Mesenchymal stem cell (in vitro differentiated cells and primary cell): ENCODE data around the gene FBXW9.

Experiments used
- DNase-seq: peaks from one replicate; pipeline ENCODE4 v3.0.0-alpha.2; 2013
- H2AFZ ChIP-seq: one replicate; pipeline ENCODE4 v1.6.1; 2013; ENCODE audit warnings: low read depth, mild to moderate bottlenecking, control low read depth, inconsistent platforms, low read length, moderate library complexity
- H2AK5ac ChIP-seq: 2 replicates; pipeline ENCODE4 v1.6.1; 2013; ENCODE audit warnings: low read length, moderate library complexity, mild to moderate bottlenecking, inconsistent platforms; ENCODE audit not compliant: severe bottlenecking
- H2BK120ac ChIP-seq: one replicate; pipeline ENCODE4 v1.6.1; 2013; ENCODE audit warnings: low read depth, mild to moderate bottlenecking, inconsistent platforms, low read length, moderate library complexity
- H2BK12ac ChIP-seq, 2 experiments: one replicate each; pipeline ENCODE4 v1.6.1; 2013; ENCODE audit warnings: inconsistent platforms in 2 of 2, low read length in 2 of 2, mild to moderate bottlenecking in 2 of 2, moderate library complexity in 2 of 2, control low read depth in 1 of 2
- H2BK15ac ChIP-seq: one replicate; pipeline ENCODE4 v1.6.1; 2013; ENCODE audit warnings: mild to moderate bottlenecking, low read depth, inconsistent platforms; ENCODE audit not compliant: poor library complexity, severe bottlenecking
- H2BK5ac ChIP-seq: 2 replicates; pipeline ENCODE4 v1.6.1; 2013; ENCODE audit warnings: low read depth, mild to moderate bottlenecking, low read length, control low read depth, inconsistent platforms; ENCODE audit not compliant: poor library complexity, severe bottlenecking
- H3K14ac ChIP-seq, 2 experiments: one replicate each; pipeline ENCODE4 v1.6.1; 2013; ENCODE audit warnings: inconsistent platforms in 2 of 2, low read length in 2 of 2, control low read depth in 1 of 2, mild to moderate bottlenecking in 1 of 2, moderate library complexity in 1 of 2
- H3K18ac ChIP-seq, 2 experiments: one replicate each; pipeline ENCODE4 v1.6.1; 2013; ENCODE audit warnings: inconsistent platforms in 2 of 2, low read length in 2 of 2, control low read depth in 1 of 2, low read depth in 1 of 2, mild to moderate bottlenecking in 1 of 2
- H3K23ac ChIP-seq, 2 experiments: one replicate each; pipeline ENCODE4 v1.6.1; 2013; ENCODE audit warnings: inconsistent platforms in 2 of 2, low read length in 2 of 2, mild to moderate bottlenecking in 2 of 2, moderate library complexity in 2 of 2, control low read depth in 1 of 2
- H3K27ac ChIP-seq: 2 replicates; pipeline ENCODE4 v1.5.1; 2013; ENCODE audit warnings: mild to moderate bottlenecking, moderate library complexity, low read length, control low read depth, inconsistent platforms; ENCODE audit not compliant: poor library complexity, severe bottlenecking
- H3K27me3 ChIP-seq, 2 experiments: 2 replicates each; pipeline versions ENCODE4 v1.6.1 to v1.7.0; 2013; ENCODE audit warnings: low read length in 2 of 2, mild to moderate bottlenecking in 2 of 2, moderate library complexity in 2 of 2, control low read depth in 1 of 2, inconsistent platforms in 1 of 2; ENCODE audit not compliant: control insufficient read depth in 1 of 2, insufficient read depth in 1 of 2
- H3K36me3 ChIP-seq, 2 experiments: 2 replicates each; pipeline versions ENCODE4 v1.6.1 to v1.7.0; 2013; ENCODE audit warnings: low read length in 2 of 2, control low read depth in 1 of 2, inconsistent platforms in 1 of 2, low read depth in 1 of 2, mild to moderate bottlenecking in 1 of 2; ENCODE audit not compliant: insufficient read depth in 2 of 2, control insufficient read depth in 1 of 2
- H3K4ac ChIP-seq, 2 experiments: one replicate each; pipeline ENCODE4 v1.6.1; 2013; ENCODE audit warnings: inconsistent platforms in 2 of 2, low read length in 2 of 2, mild to moderate bottlenecking in 2 of 2, moderate library complexity in 2 of 2, control low read depth in 1 of 2, low read depth in 1 of 2
- H3K4me1 ChIP-seq: 2 replicates; pipeline ENCODE4 v1.6.1; 2013; ENCODE audit warnings: low read depth, low read length, control low read depth; ENCODE audit not compliant: control insufficient read depth, insufficient read depth
- H3K4me2 ChIP-seq: 2 replicates; pipeline ENCODE4 v1.6.1; 2013; ENCODE audit warnings: low read length, mild to moderate bottlenecking, inconsistent platforms; ENCODE audit not compliant: poor library complexity, severe bottlenecking
- H3K4me3 ChIP-seq, 2 experiments: 2 replicates each; pipeline versions ENCODE4 v1.5.1 to v1.7.0; 2013; ENCODE audit warnings: low read length in 2 of 2, mild to moderate bottlenecking in 2 of 2, control low read depth in 1 of 2, low read depth in 1 of 2; ENCODE audit not compliant: insufficient read depth in 1 of 2
- H3K79me1 ChIP-seq: replicated peaks from 2 replicates; pipeline ENCODE4 v1.6.1; 2013; ENCODE audit warnings: mild to moderate bottlenecking, control low read depth, low read length, inconsistent platforms; ENCODE audit not compliant: poor library complexity, severe bottlenecking
- H3K9ac ChIP-seq: 2 replicates; pipeline ENCODE4 v1.7.0; 2013; ENCODE audit warnings: mild to moderate bottlenecking, low read length, moderate library complexity
- H3K9me3 ChIP-seq: 2 replicates; pipeline ENCODE4 v1.7.0; 2013; ENCODE audit warnings: mild to moderate bottlenecking, low read length; ENCODE audit not compliant: control insufficient read depth
- H4K8ac ChIP-seq: one replicate; pipeline ENCODE4 v1.6.1; 2013; ENCODE audit warnings: inconsistent platforms, mild to moderate bottlenecking, low read length, moderate library complexity
- H4K91ac ChIP-seq: one replicate; pipeline ENCODE4 v1.6.1; 2013; ENCODE audit warnings: mild to moderate bottlenecking, low read length, inconsistent platforms
- WGBS: methylation state at CpG from one replicate; pipeline ENCODE4 v1.1.7; 2013; ENCODE audit warnings: mixed read lengths; 5-methylcytosine and 5-hydroxymethylcytosine counted together

Gene FBXW9

DNA sequence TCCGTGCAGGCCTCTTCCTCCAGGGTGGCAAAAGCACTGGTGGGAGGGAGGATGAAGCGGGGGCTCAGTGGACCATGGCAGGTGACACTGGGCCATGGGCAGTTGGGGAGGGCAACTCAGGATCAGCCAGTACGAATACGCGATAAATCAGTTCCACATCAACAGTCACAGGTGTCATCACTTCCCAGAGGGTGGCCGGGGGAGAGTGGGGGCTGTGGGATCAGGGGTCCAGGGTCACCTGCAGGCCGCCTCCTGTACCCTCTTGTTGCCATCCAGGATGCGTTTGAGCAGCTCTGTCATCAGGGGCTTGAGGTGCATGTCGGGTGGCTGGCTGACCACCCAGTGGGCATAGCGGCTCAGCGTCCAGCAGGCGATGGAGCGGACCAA is 9.9 kb upstream of the FBXW9 start:
- no peak overlapping the region for H3K14ac ChIP-seq
- H2BK120ac ChIP-seq = no peak overlapping the region
- H4K91ac ChIP-seq = peak overlapping the region; percentile 34
- no peak for DNase-seq
- no peaks in the 10 kb centered on the region for H3K9me3 ChIP-seq
- peaks cover 49% of the 10 kb centered on the region for H3K79me1 ChIP-seq
- H3K23ac ChIP-seq = no peak overlapping the region
- no peak overlapping the region for H2AK5ac ChIP-seq
- no peak overlapping the region for H3K4ac ChIP-seq
- peaks cover 1% of the 10 kb centered on the region for H3K4me1 ChIP-seq
- H3K18ac ChIP-seq = no peak overlapping the region
- H3K36me3 ChIP-seq = peaks cover 83 to 95% of the 10 kb centered on the region in 2 experiments
- no peak overlapping the region for H2BK5ac ChIP-seq
- no peak overlapping the region for H4K8ac ChIP-seq
- no peaks in the 10 kb centered on the region for H3K27me3 ChIP-seq
- 98% methylated on average over 12 of the region's 13 CpGs for WGBS
- no peak overlapping the region for H2BK15ac ChIP-seq
- no peak overlapping the region for H3K4me2 ChIP-seq
- no peak overlapping the region for H3K4me3 ChIP-seq
- no peak overlapping the region for H3K9ac ChIP-seq
- H2AFZ ChIP-seq = no peak overlapping the region
- no peak overlapping the region for H2BK12ac ChIP-seq
- no peak overlapping the region for H3K27ac ChIP-seq

GRCh38 chr19:12705654-12706331 is 9.4 kb upstream of the FBXW9 start:
- Histone ChIP-seq H2BK12ac (no peak overlapping the region), H2BK15ac (no peak overlapping the region), H3K27ac (no peak overlapping the region), H3K79me1 (peaks cover 53% of the 10 kb centered on the region), H2AK5ac (no peak overlapping the region), H2BK120ac (no peak overlapping the region), H3K27me3 (no peaks in the 10 kb centered on the region), H3K36me3 (peaks cover 84 to 96% of the 10 kb centered on the region in 2 experiments), H3K14ac (no peak overlapping the region), H3K4me2 (no peak overlapping the region), H3K9me3 (no peaks in the 10 kb centered on the region), H4K8ac (no peak overlapping the region), H3K23ac (no peak overlapping the region), H2AFZ (no peak overlapping the region), H3K18ac (no peak overlapping the region), H3K4me3 (no peak overlapping the region), H2BK5ac (no peak overlapping the region), H3K4me1 (peaks cover 1% of the 10 kb centered on the region), H3K4ac (no peak overlapping the region), H4K91ac (peak overlapping the region; percentile 34), H3K9ac (no peak overlapping the region)
- no peak for DNase-seq
- WGBS = 96% methylated on average over 29 of the region's 29 CpGs

DNA sequence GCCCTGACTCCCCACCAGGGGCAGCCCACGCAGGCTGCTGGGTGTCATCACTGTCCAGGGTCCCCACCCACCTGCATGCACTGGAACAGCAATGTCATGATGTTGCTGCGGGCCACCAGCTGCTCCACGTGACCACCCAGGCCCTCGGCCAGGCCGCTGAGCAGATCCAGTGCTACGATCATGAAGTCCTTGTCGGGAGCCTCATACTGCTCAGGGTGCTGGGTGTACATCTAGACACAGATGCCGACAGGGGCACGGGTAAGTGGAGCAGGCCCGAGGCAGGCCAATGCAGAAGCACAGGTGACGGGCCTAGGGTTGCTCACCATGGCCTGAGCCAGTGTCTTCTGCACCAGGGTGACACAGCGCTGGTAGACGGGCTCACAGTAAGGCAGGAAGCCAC is 8.7 kb upstream of the FBXW9 start:
- no peak overlapping the region for H2AK5ac ChIP-seq
- H3K4me2 ChIP-seq = no peak overlapping the region
- H3K14ac ChIP-seq = no peak overlapping the region
- H4K8ac ChIP-seq = no peak overlapping the region
- peaks cover 49% of the 10 kb centered on the region for H3K79me1 ChIP-seq
- H3K18ac ChIP-seq = no peak overlapping the region
- H2BK5ac ChIP-seq = no peak overlapping the region
- no peak overlapping the region for H2BK15ac ChIP-seq
- no peak overlapping the region for H2BK120ac ChIP-seq
- H4K91ac ChIP-seq = no peak overlapping the region
- no peak overlapping the region for H3K4ac ChIP-seq
- no peak overlapping the region for H2BK12ac ChIP-seq
- no peak overlapping the region for H2AFZ ChIP-seq
- H3K9me3 ChIP-seq = no peaks in the 10 kb centered on the region
- H3K4me1 ChIP-seq = peaks cover 1% of the 10 kb centered on the region
- H3K36me3 ChIP-seq = peaks cover 84 to 96% of the 10 kb centered on the region in 2 experiments
- H3K4me3 ChIP-seq = no peak overlapping the region
- H3K23ac ChIP-seq = no peak overlapping the region
- H3K9ac ChIP-seq = no peak overlapping the region
- 97% methylated on average over 13 of the region's 13 CpGs for WGBS
- DNase-seq = no peak
- H3K27ac ChIP-seq = no peak overlapping the region
- no peaks in the 10 kb centered on the region for H3K27me3 ChIP-seq

GRCh38 chr19:12703046-12703445 is 6.6 kb upstream of the FBXW9 start:
- Histone ChIP-seq H3K14ac (no peak overlapping the region), H3K4me1 (peaks cover 1% of the 10 kb centered on the region), H3K4me3 (no peak overlapping the region), H3K23ac (no peak overlapping the region), H2BK120ac (no peak overlapping the region), H4K8ac (no peak overlapping the region), H2AFZ (no peak overlapping the region), H3K4ac (no peak overlapping the region), H2BK15ac (no peak overlapping the region), H2BK12ac (no peak overlapping the region), H2BK5ac (no peak overlapping the region), H4K91ac (no peak overlapping the region), H3K9me3 (no peaks in the 10 kb centered on the region), H3K36me3 (peaks cover 89 to 97% of the 10 kb centered on the region in 2 experiments), H3K27ac (no peak overlapping the region), H3K4me2 (no peak overlapping the region), H3K27me3 (no peaks in the 10 kb centered on the region), H3K79me1 (peaks cover 50% of the 10 kb centered on the region), H3K9ac (no peak overlapping the region), H3K18ac (no peak overlapping the region), H2AK5ac (no peak overlapping the region)
- DNase-seq = peak; percentile 55
- WGBS = 73% methylated on average over 9 of the region's 9 CpGs
